Coronary artery (tissue), 2 donors: ENCODE data around the gene RFTN1.

Experiments used
- DNase-seq: peaks from one replicate; pipeline ENCODE4 v3.0.0-alpha.2; 2017; ENCODE audit warnings: low spot score
- H3K27ac ChIP-seq, 2 donors: fragments of 200-600 bp; sonication (generic); one replicate each; pipeline ENCODE4 v1.5.1; 2016 to 2019
- H3K4me3 ChIP-seq: fragments of 200-600 bp; sonication (generic); 2 replicates; pipeline ENCODE4 v1.5.1; 2016; ENCODE audit warnings: mild to moderate bottlenecking, moderate library complexity
- CTCF ChIP-seq: fragments of 200-600 bp; sonication (generic); IDR thresholded peaks from one replicate; pipeline ENCODE4 v1.5.1; 2019; ENCODE audit warnings: antibody characterized with exemption

The RFTN1 gene

GRCh38 chr3:16329826-16330129 is 183.7 kb downstream of the RFTN1 start:
- no peak overlapping the region for H3K27ac ChIP-seq
- DNase-seq, result no peak
- TF ChIP-seq CTCF, result no peak
- H3K4me3 ChIP-seq, result no peak overlapping the region

GRCh38 chr3:16329036-16329825 is 184.3 kb downstream of the RFTN1 start:
- Histone ChIP-seq H3K4me3 (no peak overlapping the region), H3K27ac (no peak overlapping the region)
- no peak for TF ChIP-seq CTCF
- DNase-seq, result no peak

- TF ChIP-seq CTCF, result no peak
- Histone ChIP-seq H3K27ac (no peak overlapping the region), H3K4me3 (no peak overlapping the region)
- DNase-seq, result no peak
Observed at GRCh38 chr3:16328124-16328523, 185.4 kb downstream of the RFTN1 start.

- no peak for DNase-seq
- Histone ChIP-seq H3K4me3 (no peak overlapping the region), H3K27ac (no peak overlapping the region)
- TF ChIP-seq CTCF, result no peak
Observed at GRCh38 chr3:16326724-16327349, 186.7 kb downstream of the RFTN1 start.

- Histone ChIP-seq H3K4me3 (no peak overlapping the region), H3K27ac (no peak overlapping the region)
- DNase-seq, result no peak
- TF ChIP-seq CTCF, result no peak
Observed at GRCh38 chr3:16325850-16326249, 187.6 kb downstream of the RFTN1 start.

- DNase-seq, result no peak
- TF ChIP-seq CTCF, result no peak
- no peak overlapping the region for H3K27ac ChIP-seq
Observed at GRCh38 chr3:16323737-16324136, 189.8 kb downstream of the RFTN1 start.

GRCh38 chr3:16322189-16322588 is 191.3 kb downstream of the RFTN1 start:
- no peak for TF ChIP-seq CTCF
- H3K27ac ChIP-seq, result no peak overlapping the region
- no peak overlapping the region for H3K4me3 ChIP-seq
- DNase-seq, result no peak

More at GRCh38 chr3:16323737-16324136, 189.8 kb downstream of the RFTN1 start:
- H3K4me3 ChIP-seq, result no peak overlapping the region
